Right renal cortex interstitium (tissue), 3 donors: ENCODE results near the gene BCL2L11. TPM values are rescaled to one million over a fixed set of nuclear protein-coding genes. Genes with fewer than 3 reads are reported as not detected.

Experiments used
- DNase-seq, 3 donors: peaks; one replicate each; pipeline ENCODE4 v3.0.0-alpha.2; 2013; ENCODE audit warnings: low read depth in 3 of 3, low spot score in 2 of 3
- polyA plus RNA-seq, 3 donors: library from polyadenylated mRNA; unstranded; fragments of 120-200 nt; gene quantifications; one replicate each; pipeline ENCODE4 v1.2.1, GENCODE V29; 2013; ENCODE audit not compliant: insufficient read length in 3 of 3

BCL2L11 gene
- polyA plus RNA-seq, 3 donors, result 16.1 to 19.3 (median 17.8) TPM

GRCh38 chr2:111142101-111142500 is 21.4 kb downstream of the BCL2L11 start:
- no peak for DNase-seq

- DNase-seq, result no peak
These were observed 22.6 kb downstream of the BCL2L11 start for GRCh38 chr2:111143107-111143842.

GRCh38 chr2:111143843-111144198 is 23.1 kb downstream of the BCL2L11 start:
- DNase-seq, result no peak

GRCh38 chr2:111145103-111145760 is 24.5 kb downstream of the BCL2L11 start:
- DNase-seq, result no peak

GRCh38 chr2:111145951-111146350 is 25.2 kb downstream of the BCL2L11 start:
- DNase-seq, result no peak

GRCh38 chr2:111148225-111148873 is 27.6 kb downstream of the BCL2L11 start:
- DNase-seq, result no peak

GRCh38 chr2:111148925-111149324 is 28.2 kb downstream of the BCL2L11 start:
- DNase-seq, result no peak

- no peak for DNase-seq
These were observed 29.3 kb downstream of the BCL2L11 start for GRCh38 chr2:111149882-111150455.

- DNase-seq, result no peak
These were observed 34.0 kb downstream of the BCL2L11 start for GRCh38 chr2:111154758-111155157.

- no peak for DNase-seq
These were observed 34.9 kb downstream of the BCL2L11 start for GRCh38 chr2:111155610-111156009.

GRCh38 chr2:111156529-111156928 is 35.8 kb downstream of the BCL2L11 start:
- no peak for DNase-seq

GRCh38 chr2:111157071-111157661 is 36.5 kb downstream of the BCL2L11 start:
- no peak for DNase-seq

GRCh38 chr2:111157798-111158197 is 37.1 kb downstream of the BCL2L11 start:
- no peak for DNase-seq

- no peak for DNase-seq
These were observed 38.9 kb downstream of the BCL2L11 start for GRCh38 chr2:111159641-111160040.

GRCh38 chr2:111160758-111161157 is 40.0 kb downstream of the BCL2L11 start:
- no peak for DNase-seq

- no peak for DNase-seq
These were observed 41.3 kb downstream of the BCL2L11 start for GRCh38 chr2:111161971-111162370.

GRCh38 chr2:111162718-111163331 is 42.1 kb downstream of the BCL2L11 start:
- DNase-seq, result no peak

- DNase-seq, result no peak
These were observed 43.4 kb downstream of the BCL2L11 start for GRCh38 chr2:111164078-111164477.

- no peak for DNase-seq
These were observed 44.4 kb downstream of the BCL2L11 start for GRCh38 chr2:111165084-111165483.

- no peak for DNase-seq
These were observed 45.4 kb downstream of the BCL2L11 start for GRCh38 chr2:111166115-111166514.
